Brain microvascular endothelial cell (primary cell): ENCODE data around the gene TIMM10.

Experiments
- DNase-seq: peaks from one replicate; pipeline ENCODE4 v3.0.0-alpha.2; 2020
- H3K27ac ChIP-seq: fragments of 250-450 bp; sonication (Bioruptor Pico); 2 replicates; pipeline ENCODE4 v1.5.1; 2020; ENCODE audit warnings: mild to moderate bottlenecking, moderate library complexity
- H3K27me3 ChIP-seq: fragments of 250-450 bp; sonication (Bioruptor Pico); replicated peaks from 2 replicates; pipeline ENCODE4 v1.5.1; 2020; ENCODE audit warnings: mild to moderate bottlenecking
- H3K36me3 ChIP-seq: fragments of 250-450 bp; sonication (Bioruptor Pico); replicated peaks from 2 replicates; pipeline ENCODE4 v1.5.1; 2020; ENCODE audit warnings: mild to moderate bottlenecking
- H3K4me3 ChIP-seq: 2 replicates; pipeline ENCODE4 v1.5.1; 2011; ENCODE audit warnings: low read depth, mild to moderate bottlenecking, control low read depth, low read length, moderate library complexity
- CTCF ChIP-seq: IDR thresholded peaks from 2 replicates; pipeline ENCODE4 v1.5.1; 2011; ENCODE audit warnings: low read depth, mild to moderate bottlenecking, moderate library complexity, low read length, control low read depth, inconsistent platforms; ENCODE audit errors: missing control alignments
- in situ Hi-C: cut with HindIII; loops from 2 replicates; pipeline ENCODE4 v1.10.0; 2017; ENCODE audit warnings: low sequenced_read_pairs, low pct_ligation_motif_present

Gene TIMM10

GRCh38 chr11:57506522-57506921 is 24.0 kb downstream of the TIMM10 start:
- H3K4me3 ChIP-seq = no peak overlapping the region
- H3K27ac ChIP-seq = no peak overlapping the region
- TF ChIP-seq CTCF = no peak
- no peaks in the 10 kb centered on the region for H3K27me3 ChIP-seq
- in situ Hi-C loops = no loop called here
- DNase-seq = no peak
- no peaks in the 10 kb centered on the region for H3K36me3 ChIP-seq

GRCh38 chr11:57504511-57504910 is 26.0 kb downstream of the TIMM10 start:
- no peak for DNase-seq
- in situ Hi-C loops = no loop called here
- no peak overlapping the region for H3K27ac ChIP-seq

GRCh38 chr11:57502870-57503269 is 27.7 kb downstream of the TIMM10 start:
- Histone ChIP-seq H3K36me3 (no peaks in the 10 kb centered on the region), H3K4me3 (no peak overlapping the region), H3K27ac (no peak overlapping the region), H3K27me3 (no peaks in the 10 kb centered on the region)
- no peak for DNase-seq
- in situ Hi-C loops = no loop called here
- no peak for TF ChIP-seq CTCF

More at GRCh38 chr11:57504511-57504910, 26.0 kb downstream of the TIMM10 start:
- TF ChIP-seq CTCF = no peak
- Histone ChIP-seq H3K4me3 (no peak overlapping the region), H3K27me3 (no peaks in the 10 kb centered on the region), H3K36me3 (no peaks in the 10 kb centered on the region)

- no peak for TF ChIP-seq CTCF
- in situ Hi-C loops = no loop called here
These were observed 28.2 kb downstream of the TIMM10 start for GRCh38 chr11:57502376-57502775.

GRCh38 chr11:57501953-57502352 is 28.6 kb downstream of the TIMM10 start:
- H3K27ac ChIP-seq = no peak overlapping the region
- DNase-seq = no peak
- in situ Hi-C loops = no loop called here
- no peak overlapping the region for H3K4me3 ChIP-seq
- H3K36me3 ChIP-seq = no peaks in the 10 kb centered on the region
- TF ChIP-seq CTCF = no peak
- H3K27me3 ChIP-seq = no peaks in the 10 kb centered on the region

More at GRCh38 chr11:57502376-57502775, 28.2 kb downstream of the TIMM10 start:
- H3K4me3 ChIP-seq = no peak overlapping the region
- H3K27me3 ChIP-seq = no peaks in the 10 kb centered on the region
- no peaks in the 10 kb centered on the region for H3K36me3 ChIP-seq
- no peak for DNase-seq
- H3K27ac ChIP-seq = no peak overlapping the region

- no peak for DNase-seq
- H3K36me3 ChIP-seq = no peaks in the 10 kb centered on the region
- no peak for TF ChIP-seq CTCF
- H3K4me3 ChIP-seq = no peak overlapping the region
- in situ Hi-C loops = no loop called here
- H3K27ac ChIP-seq = no peak overlapping the region
- no peaks in the 10 kb centered on the region for H3K27me3 ChIP-seq
These were observed 29.6 kb downstream of the TIMM10 start for GRCh38 chr11:57500926-57501325.
